Measurements from ENCODE around the gene RPS6KA2. TPM values are rescaled to one million over a fixed set of nuclear protein-coding genes. Genes with fewer than 3 reads are reported as not detected.
"Not testable (repeated sequence)": the region's sequence is repeated elsewhere in the genome, so short reads cannot be mapped to it uniquely, and the experiment has no call there.

RPS6KA2 gene
- total and polyA plus RNA-seq, 3 donors from 2014 or later: 18.4 to 21.7 (median 19.8) TPM

GRCh38 chr6:166533205-166533824 lies 93.7 kb downstream of the RPS6KA2 start:
- H3K27me3 ChIP-seq: no peaks in the 10 kb centered on the region
- H3K27ac ChIP-seq: no peak overlapping the region
- no peak for DNase-seq
- no peaks in the 10 kb centered on the region for H3K4me1 ChIP-seq
- no peak for TF ChIP-seq POLR2A (IDR thresholded peaks at IDR 0.05)
- no peak for TF ChIP-seq CTCF (IDR thresholded peaks at IDR 0.05)
- no peaks in the 10 kb centered on the region for H3K36me3 ChIP-seq (ENCODE audit: low read depth, missing control alignments)
- WGBS, 2 donors: 89 to 97% methylated on average over 15 of the region's 15 CpGs
- intact Hi-C loops (cut with DNase I; ENCODE audit: low total_unique reads): no loop called here
- no peak overlapping the region for H3K4me3 ChIP-seq
- H3K9me3 ChIP-seq: no peaks in the 10 kb centered on the region

- H3K27me3 ChIP-seq: no peaks in the 10 kb centered on the region
- DNase-seq: no peak
- no peaks in the 10 kb centered on the region for H3K9me3 ChIP-seq
- no peaks in the 10 kb centered on the region for H3K36me3 ChIP-seq (ENCODE audit: low read depth, missing control alignments)
- WGBS, 2 donors: 92% methylated on average over 12 of the region's 12 CpGs
- no peak overlapping the region for H3K27ac ChIP-seq
- intact Hi-C loops (cut with DNase I; ENCODE audit: low total_unique reads): no loop called here
- H3K4me3 ChIP-seq: no peak overlapping the region
- peaks cover under 1% of the 10 kb centered on the region for H3K4me1 ChIP-seq
- TF ChIP-seq CTCF (IDR thresholded peaks at IDR 0.05) (no peak), POLR2A (IDR thresholded peaks at IDR 0.05) (no peak)
Measured at GRCh38 chr6:166532302-166532701, 94.7 kb downstream of the RPS6KA2 start.

GRCh38 chr6:166530211-166531095 lies 96.6 kb downstream of the RPS6KA2 start:
- Histone ChIP-seq H3K27me3 (no peaks in the 10 kb centered on the region), H3K9me3 (no peaks in the 10 kb centered on the region), H3K4me3 (no peak overlapping the region), H3K4me1 (peaks cover 7% of the 10 kb centered on the region), H3K27ac (no peak overlapping the region), H3K36me3 (ENCODE audit: low read depth, missing control alignments) (no peaks in the 10 kb centered on the region)
- 93 to 97% methylated on average over 26 of the region's 26 CpGs for WGBS, 2 donors
- no peak for TF ChIP-seq CTCF (IDR thresholded peaks at IDR 0.05)
- no peak for TF ChIP-seq POLR2A (IDR thresholded peaks at IDR 0.05)
- intact Hi-C loops (cut with DNase I; ENCODE audit: low total_unique reads): no loop called here
- DNase-seq: no peak

GRCh38 chr6:166529586-166529985 lies 97.5 kb downstream of the RPS6KA2 start:
- no peak for DNase-seq
- H3K27me3 ChIP-seq: no peaks in the 10 kb centered on the region
- no peaks in the 10 kb centered on the region for H3K9me3 ChIP-seq
- no peak overlapping the region for H3K27ac ChIP-seq
- no peaks in the 10 kb centered on the region for H3K36me3 ChIP-seq (ENCODE audit: low read depth, missing control alignments)
- H3K4me1 ChIP-seq: peaks cover 7% of the 10 kb centered on the region
- WGBS, 2 donors: 87 to 93% methylated on average over 4 of the region's 4 CpGs
- intact Hi-C loops (cut with DNase I; ENCODE audit: low total_unique reads): no loop called here
- TF ChIP-seq POLR2A (IDR thresholded peaks at IDR 0.05): no peak
- no peak for TF ChIP-seq CTCF (IDR thresholded peaks at IDR 0.05)
- no peak overlapping the region for H3K4me3 ChIP-seq

GRCh38 chr6:166529058-166529457 lies 98.0 kb downstream of the RPS6KA2 start:
- H3K27ac ChIP-seq; H3K9me3 ChIP-seq; H3K4me3 ChIP-seq; H3K27me3 ChIP-seq; H3K36me3 ChIP-seq (ENCODE audit: low read depth, missing control alignments); DNase-seq; intact Hi-C loops (cut with DNase I; ENCODE audit: low total_unique reads); H3K4me1 ChIP-seq: not testable (repeated sequence)
- 94 to 96% methylated on average over 1 of the region's 1 CpG for WGBS, 2 donors

Data from testis (tissue), 3 donors.